Hepatocyte (in vitro differentiated cells): Measurements from ENCODE around the gene VASP.

Source experiments
- EZH2 ChIP-seq: fragments of 200-600 bp; sonication (generic); IDR thresholded peaks from 2 replicates; pipeline ENCODE4 v1.6.1; 2016; ENCODE audit warnings: antibody characterized with exemption, mild to moderate bottlenecking, borderline replicate concordance
- TF ChIP-seq, protein P1 (sequence below): fragments of 200-600 bp; sonication (generic); IDR thresholded peaks from 2 replicates; pipeline ENCODE4 v1.5.1; 2016; ENCODE audit warnings: antibody characterized with exemption, mild to moderate bottlenecking; ENCODE audit not compliant: poor library complexity

DNA sequence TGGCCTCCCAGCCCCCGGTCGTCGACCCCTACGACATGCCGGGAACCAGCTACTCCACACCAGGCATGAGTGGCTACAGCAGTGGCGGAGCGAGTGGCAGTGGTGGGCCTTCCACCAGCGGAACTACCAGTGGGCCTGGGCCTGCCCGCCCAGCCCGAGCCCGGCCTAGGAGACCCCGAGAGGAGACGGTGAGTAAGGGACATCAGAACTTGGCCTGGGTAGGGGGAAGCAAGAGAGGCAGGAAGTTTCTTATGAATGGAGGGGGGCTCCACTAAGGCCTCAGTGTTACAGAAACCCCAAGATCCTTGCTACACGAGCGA lies 36.6 kb upstream of the VASP start:
- TF ChIP-seq, protein P1, sequence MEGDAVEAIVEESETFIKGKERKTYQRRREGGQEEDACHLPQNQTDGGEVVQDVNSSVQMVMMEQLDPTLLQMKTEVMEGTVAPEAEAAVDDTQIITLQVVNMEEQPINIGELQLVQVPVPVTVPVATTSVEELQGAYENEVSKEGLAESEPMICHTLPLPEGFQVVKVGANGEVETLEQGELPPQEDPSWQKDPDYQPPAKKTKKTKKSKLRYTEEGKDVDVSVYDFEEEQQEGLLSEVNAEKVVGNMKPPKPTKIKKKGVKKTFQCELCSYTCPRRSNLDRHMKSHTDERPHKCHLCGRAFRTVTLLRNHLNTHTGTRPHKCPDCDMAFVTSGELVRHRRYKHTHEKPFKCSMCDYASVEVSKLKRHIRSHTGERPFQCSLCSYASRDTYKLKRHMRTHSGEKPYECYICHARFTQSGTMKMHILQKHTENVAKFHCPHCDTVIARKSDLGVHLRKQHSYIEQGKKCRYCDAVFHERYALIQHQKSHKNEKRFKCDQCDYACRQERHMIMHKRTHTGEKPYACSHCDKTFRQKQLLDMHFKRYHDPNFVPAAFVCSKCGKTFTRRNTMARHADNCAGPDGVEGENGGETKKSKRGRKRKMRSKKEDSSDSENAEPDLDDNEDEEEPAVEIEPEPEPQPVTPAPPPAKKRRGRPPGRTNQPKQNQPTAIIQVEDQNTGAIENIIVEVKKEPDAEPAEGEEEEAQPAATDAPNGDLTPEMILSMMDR: no peak
- no peak for TF ChIP-seq EZH2
